HG03108 (cell line): ENCODE results near the gene CNN1.
"Not testable (repeated sequence)": the region's sequence is repeated elsewhere in the genome, so short reads cannot be mapped to it uniquely, and the experiment has no call there.

Experiments used
- ATAC-seq: cut with Tn5 transposase; IDR thresholded peaks from one replicate; pipeline ENCODE4 v1.9.1; 2021; ENCODE audit warnings: moderate library complexity; ENCODE audit not compliant: unreplicated experiment

Gene CNN1

GRCh38 chr19:11598746-11599145 lies 60.1 kb downstream of the CNN1 start:
- no peak for ATAC-seq

GRCh38 chr19:11599704-11600103 lies 61.1 kb downstream of the CNN1 start:
- ATAC-seq = not testable (repeated sequence)
